Sigmoid colon (tissue), 4 donors: ENCODE measurements around the gene CDC25A.

ENCODE experiments used
- CTCF ChIP-seq, 4 experiments: fragments of 450-650 bp in 3 of 4; fragments of 200-600 bp in 1 of 4; IDR thresholded peaks; one replicate each; pipeline ENCODE4 v1.5.1; 2016 to 2019; ENCODE audit warnings: antibody characterized with exemption in 4 of 4, mild to moderate bottlenecking in 3 of 4, moderate library complexity in 2 of 4
- POLR2A ChIP-seq, 2 donors: fragments of 450-650 bp; IDR thresholded peaks; one replicate each; pipeline ENCODE4 v1.6.1; 2016; ENCODE audit warnings: antibody characterized with exemption in 2 of 2, mild to moderate bottlenecking in 2 of 2, moderate library complexity in 2 of 2
- POLR2AphosphoS5 ChIP-seq, 4 donors: sonication (generic); formaldehyde crosslinking; IDR thresholded peaks; one replicate each; pipeline ENCODE4 v1.6.1; 2017; ENCODE audit warnings: antibody characterized with exemption in 4 of 4

GRCh38 chr3:48199117-48199516 is 10.9 kb upstream of the CDC25A start:
- no peak for TF ChIP-seq CTCF (IDR thresholded peaks at IDR 0.05)
- TF ChIP-seq POLR2A (IDR thresholded peaks at IDR 0.05), result no peak
- TF ChIP-seq POLR2AphosphoS5 (IDR thresholded peaks at IDR 0.05), result no peak
